Measurements from ENCODE around the gene BICD2. TPM values are rescaled to one million over a fixed set of nuclear protein-coding genes. Genes with fewer than 3 reads are reported as not detected.

BICD2 gene
- total RNA-seq, 4 donors from 2014 or later, result 36.2 to 46.7 (median 41.6) TPM

GRCh38 chr9:92715488-92716231 is 49.0 kb downstream of the BICD2 start:
- Histone ChIP-seq H3K27ac (peak overlapping the region in 1 of 4 donors; percentile 30), H3K9me3 (no peaks in the 10 kb centered on the region), H3K4me1 (peaks cover 0 to 20% (median 3%) of the 10 kb centered on the region in 4 donors), H3K36me3 (peaks cover 0 to 97% (median 28%) of the 10 kb centered on the region in 3 donors), H3K4me3 (no peak overlapping the region), H3K27me3 (no peaks in the 10 kb centered on the region)
- 64 to 77% methylated on average over 9 to 14 of the region's 17 CpGs for WGBS, 2 donors
- DNase-seq (ENCODE audit: low spot score in 2 of 2), result no peak
- TF ChIP-seq POLR2A (IDR thresholded peaks at IDR 0.05), result no peak
- TF ChIP-seq CTCF (IDR thresholded peaks at IDR 0.05), result no peak
- TF ChIP-seq EP300 (IDR thresholded peaks at IDR 0.05), result no peak

GRCh38 chr9:92714787-92715487 is 49.7 kb downstream of the BICD2 start:
- no peaks in the 10 kb centered on the region for H3K9me3 ChIP-seq
- DNase-seq (ENCODE audit: low spot score in 2 of 2), result no peak
- H3K4me1 ChIP-seq, result peaks cover 0 to 20% (median 3%) of the 10 kb centered on the region in 4 donors
- no peak for TF ChIP-seq CTCF (IDR thresholded peaks at IDR 0.05)
- TF ChIP-seq POLR2A (IDR thresholded peaks at IDR 0.05), result no peak
- no peak for TF ChIP-seq EP300 (IDR thresholded peaks at IDR 0.05)
- no peak overlapping the region for H3K4me3 ChIP-seq
- WGBS, 2 donors, result 92 to 94% methylated on average over 31 to 34 of the region's 34 CpGs
- no peaks in the 10 kb centered on the region for H3K27me3 ChIP-seq
- H3K36me3 ChIP-seq, result peaks cover 0 to 97% (median 28%) of the 10 kb centered on the region in 3 donors
- peak overlapping the region in 1 of 4 donors; percentile 30 for H3K27ac ChIP-seq

- WGBS, 2 donors, result 93 to 97% methylated on average over 3 of the region's 3 CpGs
- DNase-seq (ENCODE audit: low spot score in 2 of 2), result no peak
- Histone ChIP-seq H3K36me3 (peaks cover 0 to 97% (median 26%) of the 10 kb centered on the region in 3 donors), H3K9me3 (no peaks in the 10 kb centered on the region), H3K4me3 (no peak overlapping the region), H3K27ac (no peak overlapping the region), H3K4me1 (peaks cover 0 to 20% (median 3%) of the 10 kb centered on the region in 4 donors), H3K27me3 (no peaks in the 10 kb centered on the region)
- no peak for TF ChIP-seq EP300 (IDR thresholded peaks at IDR 0.05)
- TF ChIP-seq POLR2A (IDR thresholded peaks at IDR 0.05), result no peak
- TF ChIP-seq CTCF (IDR thresholded peaks at IDR 0.05), result no peak
Measured at GRCh38 chr9:92714016-92714415, 50.6 kb downstream of the BICD2 start.

GRCh38 chr9:92713528-92713927 is 51.1 kb downstream of the BICD2 start:
- Histone ChIP-seq H3K27me3 (no peaks in the 10 kb centered on the region), H3K4me1 (peaks cover 0 to 20% (median 3%) of the 10 kb centered on the region in 4 donors), H3K36me3 (peaks cover 0 to 95% (median 21%) of the 10 kb centered on the region in 3 donors), H3K27ac (no peak overlapping the region), H3K9me3 (no peaks in the 10 kb centered on the region), H3K4me3 (no peak overlapping the region)
- no peak for TF ChIP-seq CTCF (IDR thresholded peaks at IDR 0.05)
- TF ChIP-seq EP300 (IDR thresholded peaks at IDR 0.05), result no peak
- no peak for TF ChIP-seq POLR2A (IDR thresholded peaks at IDR 0.05)
- WGBS, 2 donors, result 92 to 93% methylated on average over 15 of the region's 15 CpGs
- no peak for DNase-seq (ENCODE audit: low spot score in 2 of 2)

GRCh38 chr9:92712767-92713166 is 51.9 kb downstream of the BICD2 start:
- H3K4me1 ChIP-seq, result peaks cover 0 to 20% (median 3%) of the 10 kb centered on the region in 4 donors
- H3K36me3 ChIP-seq, result peaks cover 0 to 88% (median 16%) of the 10 kb centered on the region in 3 donors
- no peak overlapping the region for H3K27ac ChIP-seq
- no peaks in the 10 kb centered on the region for H3K9me3 ChIP-seq
- WGBS, 2 donors, result 91 to 92% methylated on average over 15 of the region's 15 CpGs
- no peak for DNase-seq (ENCODE audit: low spot score in 2 of 2)
- no peak overlapping the region for H3K4me3 ChIP-seq
- TF ChIP-seq POLR2A (IDR thresholded peaks at IDR 0.05) (no peak), CTCF (IDR thresholded peaks at IDR 0.05) (no peak), EP300 (IDR thresholded peaks at IDR 0.05) (no peak)
- no peaks in the 10 kb centered on the region for H3K27me3 ChIP-seq

Data from tibial nerve (tissue), 4 donors.